ENCODE results near the gene DSEL. TPM values are rescaled to one million over a fixed set of nuclear protein-coding genes. Genes with fewer than 3 reads are reported as not detected.

The DSEL gene
- total RNA-seq, 1 donor from 2014 or later: 0.07 TPM

DNA sequence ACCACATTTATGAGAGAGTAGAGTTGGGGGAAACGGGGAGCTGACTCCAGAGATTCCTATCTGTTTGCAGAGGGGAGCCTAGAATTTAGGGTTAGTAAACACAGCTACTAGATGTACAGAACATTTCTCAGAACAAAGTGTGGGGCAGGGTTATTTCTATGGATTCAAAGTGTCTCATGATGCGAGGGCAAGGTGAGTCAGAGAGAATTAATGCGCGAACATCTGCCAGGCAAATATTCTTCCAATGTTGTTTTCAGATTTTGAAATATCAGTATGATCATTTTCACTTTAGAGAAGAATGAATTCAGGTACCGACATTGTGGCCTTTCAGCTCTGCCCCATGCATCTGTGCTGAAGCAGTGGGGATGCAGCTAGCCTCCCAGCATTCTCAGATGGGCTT, 2.0 kb upstream of the DSEL start:
- Mint-ChIP-seq H3K9me3 (no peaks in the 10 kb centered on the region), H3K4me3 (no peak overlapping the region), H3K36me3 (ENCODE audit: low read depth) (no peaks in the 10 kb centered on the region), H3K27me3 (peaks cover 22% of the 10 kb centered on the region), H3K4me1 (peaks cover 19% of the 10 kb centered on the region), H3K27ac (no peak overlapping the region)
- POLR2A ChIA-PET: no interaction called here
- TF ChIP-seq, protein P1, sequence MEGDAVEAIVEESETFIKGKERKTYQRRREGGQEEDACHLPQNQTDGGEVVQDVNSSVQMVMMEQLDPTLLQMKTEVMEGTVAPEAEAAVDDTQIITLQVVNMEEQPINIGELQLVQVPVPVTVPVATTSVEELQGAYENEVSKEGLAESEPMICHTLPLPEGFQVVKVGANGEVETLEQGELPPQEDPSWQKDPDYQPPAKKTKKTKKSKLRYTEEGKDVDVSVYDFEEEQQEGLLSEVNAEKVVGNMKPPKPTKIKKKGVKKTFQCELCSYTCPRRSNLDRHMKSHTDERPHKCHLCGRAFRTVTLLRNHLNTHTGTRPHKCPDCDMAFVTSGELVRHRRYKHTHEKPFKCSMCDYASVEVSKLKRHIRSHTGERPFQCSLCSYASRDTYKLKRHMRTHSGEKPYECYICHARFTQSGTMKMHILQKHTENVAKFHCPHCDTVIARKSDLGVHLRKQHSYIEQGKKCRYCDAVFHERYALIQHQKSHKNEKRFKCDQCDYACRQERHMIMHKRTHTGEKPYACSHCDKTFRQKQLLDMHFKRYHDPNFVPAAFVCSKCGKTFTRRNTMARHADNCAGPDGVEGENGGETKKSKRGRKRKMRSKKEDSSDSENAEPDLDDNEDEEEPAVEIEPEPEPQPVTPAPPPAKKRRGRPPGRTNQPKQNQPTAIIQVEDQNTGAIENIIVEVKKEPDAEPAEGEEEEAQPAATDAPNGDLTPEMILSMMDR (IDR thresholded peaks at IDR 0.05): no peak
- ATAC-seq (ENCODE audit: low read depth): no peak
- CTCF ChIA-PET: no interaction called here
- intact Hi-C loops (cut with micrococcal nuclease): loop anchor here (5.0 kb wide), 2 partner anchors 301 to 1219 kb away; no protein-coding TSS in a partner anchor
- no peak for DNase-seq

DNA sequence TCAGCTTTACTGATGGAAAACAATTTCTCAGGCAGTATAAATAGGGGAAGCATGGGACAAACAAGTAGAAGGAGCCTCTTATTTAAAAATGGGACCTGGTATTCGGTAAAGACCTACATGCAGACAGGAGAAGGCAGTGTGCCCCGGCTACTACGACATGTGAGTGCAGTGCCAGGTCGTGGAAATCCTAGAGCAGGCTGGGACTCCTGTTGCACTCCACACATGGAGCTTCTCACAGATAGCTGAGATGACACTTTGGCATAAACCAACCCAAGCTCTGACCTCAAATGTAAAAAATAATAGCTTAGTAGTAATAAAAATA, 885 bp upstream of the DSEL start:
- intact Hi-C loops (cut with micrococcal nuclease): loop anchor here (5.0 kb wide), 2 partner anchors 300 to 1220 kb away; no protein-coding TSS in a partner anchor
- ATAC-seq (ENCODE audit: low read depth) (no peak), DNase-seq (no peak)
- ChIA-PET CTCF (interaction anchor here (2.3 kb wide), 1 partner anchor 1143 kb away, joined by 16 read pairs; no protein-coding TSS in a partner anchor), POLR2A (no interaction called here)
- Mint-ChIP-seq H3K27ac (no peak overlapping the region), H3K4me1 (peaks cover 19% of the 10 kb centered on the region), H3K27me3 (peaks cover 16% of the 10 kb centered on the region), H3K9me3 (no peaks in the 10 kb centered on the region), H3K36me3 (ENCODE audit: low read depth) (no peaks in the 10 kb centered on the region), H3K4me3 (peak overlapping the region; percentile 92)
- TF ChIP-seq, protein P1 (IDR thresholded peaks at IDR 0.05): no peak

DNA sequence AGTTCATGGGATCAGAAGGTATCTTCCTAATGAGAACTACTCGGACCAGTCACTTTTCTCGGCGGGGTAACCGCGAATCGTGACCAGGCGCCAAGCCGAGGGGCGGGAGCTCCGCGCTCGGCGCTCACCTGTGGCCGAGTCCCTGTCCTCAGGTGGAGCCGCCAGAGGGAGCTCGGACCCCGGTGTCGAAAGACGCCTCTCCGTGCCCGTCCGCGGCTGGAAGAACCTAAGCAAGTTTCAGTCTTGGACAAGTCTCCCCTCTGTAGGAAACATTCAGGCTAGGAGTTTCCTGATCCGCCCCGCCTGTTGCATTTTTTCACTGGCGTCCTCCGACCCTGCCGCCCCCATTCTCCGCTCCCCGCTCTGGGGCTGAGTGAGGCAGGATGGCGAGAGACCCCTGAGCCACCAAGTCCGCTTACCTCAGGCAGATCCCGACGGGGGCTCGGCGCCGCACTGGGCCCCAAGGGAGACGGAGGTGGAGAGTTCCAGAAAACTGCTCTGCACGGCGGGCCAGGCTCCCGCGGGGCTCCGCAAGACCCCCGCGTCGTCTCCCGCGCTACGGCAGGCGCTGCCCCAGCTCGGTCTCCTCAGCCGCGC, 480 bp downstream of the DSEL start:
- Mint-ChIP-seq H3K27me3 (peaks cover 14% of the 10 kb centered on the region), H3K36me3 (ENCODE audit: low read depth) (no peaks in the 10 kb centered on the region), H3K27ac (no peak overlapping the region), H3K4me1 (peaks cover 19% of the 10 kb centered on the region), H3K9me3 (no peaks in the 10 kb centered on the region), H3K4me3 (peak overlapping the region; percentile 92)
- ChIA-PET POLR2A (interaction anchor here (0.7 kb wide), 1 partner anchor 1095 kb away, joined by 6 read pairs; no protein-coding TSS in a partner anchor), CTCF (interaction anchor here (2.3 kb wide), 1 partner anchor 1144 kb away, joined by 16 read pairs; no protein-coding TSS in a partner anchor)
- ATAC-seq (ENCODE audit: low read depth): peak; percentile 10
- TF ChIP-seq, protein P1 (IDR thresholded peaks at IDR 0.05): no peak
- peak; percentile 50 for DNase-seq
- intact Hi-C loops (cut with micrococcal nuclease): loop anchor here (1.0 to 5.0 kb wide), 5 partner anchors 48 to 1221 kb away; no protein-coding TSS in a partner anchor

DNA sequence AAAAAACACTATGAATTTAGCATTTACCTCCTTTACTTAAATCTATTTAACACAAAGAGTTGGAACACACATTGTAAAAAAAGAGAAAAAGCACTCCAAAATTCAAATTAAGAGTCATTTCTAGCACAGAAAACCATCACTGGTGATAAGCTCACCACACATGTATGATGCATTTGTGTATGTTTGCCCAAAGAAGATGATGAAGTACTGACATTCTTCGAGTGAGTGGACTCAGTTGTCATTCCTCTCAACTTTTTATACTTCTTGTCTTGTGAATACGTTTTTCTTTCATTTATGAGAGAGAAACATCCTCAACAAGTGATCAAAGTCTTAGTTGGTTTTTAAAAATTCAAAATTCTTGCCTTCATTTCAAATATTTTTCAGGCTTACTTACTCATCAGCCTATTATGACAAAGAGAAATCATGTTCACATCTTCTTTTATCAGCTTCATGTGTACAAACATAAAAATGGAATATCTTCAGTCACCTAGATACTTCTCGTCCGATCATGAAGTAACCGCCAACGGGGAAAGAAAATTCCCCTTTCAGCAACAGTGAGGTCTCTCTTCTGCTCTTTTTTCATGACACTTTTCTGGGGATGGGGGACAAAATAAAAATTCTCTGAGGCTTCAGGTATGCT, 1.5 kb downstream of the DSEL start:
- CTCF ChIA-PET: no interaction called here
- no peak overlapping the region for H3K27ac Mint-ChIP-seq
- peaks cover 19% of the 10 kb centered on the region for H3K4me1 Mint-ChIP-seq
- peak overlapping the region; percentile 58 for H3K4me3 Mint-ChIP-seq
- no peaks in the 10 kb centered on the region for H3K9me3 Mint-ChIP-seq
- H3K27me3 Mint-ChIP-seq: peaks cover 14% of the 10 kb centered on the region
- POLR2A ChIA-PET: no interaction called here
- H3K36me3 Mint-ChIP-seq (ENCODE audit: low read depth): no peaks in the 10 kb centered on the region
- TF ChIP-seq, protein P1 (IDR thresholded peaks at IDR 0.05): no peak
- no peak for DNase-seq
- no peak for ATAC-seq (ENCODE audit: low read depth)
- intact Hi-C loops (cut with micrococcal nuclease): loop anchor here (5.0 kb wide), 2 partner anchors 298 to 1222 kb away; no protein-coding TSS in a partner anchor

DNA sequence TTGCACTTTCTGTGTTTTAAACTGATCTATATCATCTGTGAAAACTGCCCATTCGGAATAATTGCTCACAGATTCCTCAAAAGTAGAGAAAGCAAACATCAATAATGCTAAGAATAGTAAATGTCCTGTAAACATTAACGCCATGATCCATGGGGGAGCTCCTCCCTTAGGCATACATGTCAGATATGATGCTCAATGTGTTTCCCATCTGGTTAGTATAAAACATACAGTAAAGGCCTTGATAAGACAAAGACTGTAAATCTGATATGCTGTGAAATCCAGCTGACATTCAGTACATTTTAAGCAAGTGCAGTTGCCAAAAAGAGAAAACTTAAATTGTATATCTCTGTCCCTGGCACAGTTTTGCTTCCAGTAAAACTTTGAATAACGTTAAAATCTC, 2.1 kb downstream of the DSEL start:
- no peak overlapping the region for H3K27ac Mint-ChIP-seq
- ATAC-seq (ENCODE audit: low read depth) (no peak), DNase-seq (no peak)
- peaks cover 19% of the 10 kb centered on the region for H3K4me1 Mint-ChIP-seq
- TF ChIP-seq, protein P1 (IDR thresholded peaks at IDR 0.05): no peak
- no peaks in the 10 kb centered on the region for H3K9me3 Mint-ChIP-seq
- intact Hi-C loops (cut with micrococcal nuclease): no loop called here
- POLR2A ChIA-PET: no interaction called here
- no peaks in the 10 kb centered on the region for H3K36me3 Mint-ChIP-seq (ENCODE audit: low read depth)
- H3K4me3 Mint-ChIP-seq: no peak overlapping the region
- CTCF ChIA-PET: no interaction called here
- H3K27me3 Mint-ChIP-seq: peaks cover 14% of the 10 kb centered on the region

All from activated B cell treated with CpG ODN at 0.5 μM for 24 hours (primary cell).